ENCODE results near the gene PAX3. TPM values are rescaled to one million over a fixed set of nuclear protein-coding genes. Genes with fewer than 3 reads are reported as not detected.
A peak's percentile ranks its signal among the peaks of the same experiment; 100 is the strongest.

Gene PAX3
- total RNA-seq, result not detected in 2 replicates

DNA sequence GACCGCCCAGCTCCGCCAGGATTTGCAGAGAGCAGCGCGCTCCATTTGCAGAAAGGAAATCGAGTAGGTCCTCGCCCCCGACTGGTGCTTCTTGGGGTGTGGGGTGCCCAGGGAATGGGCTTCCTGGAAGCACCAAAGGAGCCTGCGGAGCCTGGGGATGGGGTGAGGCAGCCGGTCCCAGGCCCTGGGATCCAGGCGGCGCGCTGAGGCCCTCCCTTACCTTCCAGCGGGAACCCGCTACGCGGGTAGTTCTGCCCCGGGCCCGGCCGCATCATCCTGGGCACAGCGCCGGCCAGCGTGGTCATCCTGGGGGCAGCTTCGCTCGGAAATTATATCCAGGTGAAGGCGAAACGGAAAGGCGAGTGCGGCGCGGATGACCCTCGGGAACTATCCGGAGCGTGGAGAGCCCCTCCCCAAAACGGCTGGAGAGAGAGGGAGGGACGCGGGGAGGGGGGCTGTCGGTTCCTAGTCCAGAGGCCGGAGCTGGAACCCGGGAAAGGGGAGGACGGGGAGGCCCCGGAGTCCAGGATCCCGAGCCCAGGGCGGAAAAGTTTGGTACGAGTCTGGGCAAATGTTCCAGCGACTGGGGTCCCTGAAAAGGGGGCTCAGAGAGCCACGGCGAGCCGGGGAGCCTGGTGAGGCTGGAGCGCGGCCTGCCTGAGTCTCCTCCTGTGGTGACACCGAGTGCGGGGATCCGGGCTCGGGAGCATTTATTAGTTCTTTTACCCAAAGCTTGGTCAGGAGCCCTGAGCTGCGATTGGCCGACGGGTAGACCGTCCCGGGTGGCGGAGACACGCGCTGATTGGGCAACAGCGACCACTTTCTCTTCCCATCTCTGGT lies at the start of gene PAX3:
PAX3 (minus strand) TSS at position 688 of the 840 bp plus-strand sequence; CDS start at position 305, 383 bp downstream.
- Mint-ChIP-seq H3K4me1 (ENCODE audit: low read depth) (peaks cover 28% of the 10 kb centered on the region), H3K27me3 (ENCODE audit: low read depth) (peaks cover 95% of the 10 kb centered on the region), H3K36me3 (ENCODE audit: low read depth) (peaks cover 16% of the 10 kb centered on the region), H3K4me3 (ENCODE audit: low read depth) (no peak within 1 kb of the TSS), H3K27ac (peak within 1 kb of the TSS; percentile 2), H3K9me3 (peaks cover 4% of the 10 kb centered on the region)
- DNase-seq (ENCODE audit: low spot score), result no peak
- intact Hi-C loops (cut with micrococcal nuclease), result loop anchor here (5.0 kb wide), 1 partner anchor 241 kb away; no protein-coding TSS in a partner anchor

DNA sequence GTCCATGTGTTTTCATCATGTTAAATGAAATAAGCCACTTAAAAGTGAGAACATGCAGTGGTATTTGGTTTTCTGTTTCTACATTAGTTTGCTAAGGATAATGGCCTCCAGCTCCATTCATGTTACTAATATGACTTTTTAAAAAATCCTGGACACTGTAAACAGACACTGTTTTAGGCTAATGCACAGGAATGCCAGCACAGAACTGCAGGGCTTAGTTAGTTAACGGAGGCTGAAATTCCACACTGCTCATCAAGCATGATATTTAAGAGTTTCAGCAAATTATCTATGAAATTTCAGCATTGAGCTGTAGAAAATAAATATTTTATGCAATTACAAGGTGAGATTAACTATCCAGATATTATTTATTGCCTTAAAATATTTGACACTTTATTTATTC lies 42.5 kb upstream of the PAX3 start:
- no peak overlapping the region for H3K4me3 Mint-ChIP-seq (ENCODE audit: low read depth)
- H3K36me3 Mint-ChIP-seq (ENCODE audit: low read depth), result no peaks in the 10 kb centered on the region
- no peaks in the 10 kb centered on the region for H3K27me3 Mint-ChIP-seq (ENCODE audit: low read depth)
- intact Hi-C loops (cut with micrococcal nuclease), result no loop called here
- no peak overlapping the region for H3K27ac Mint-ChIP-seq
- DNase-seq (ENCODE audit: low spot score), result no peak
- no peaks in the 10 kb centered on the region for H3K4me1 Mint-ChIP-seq (ENCODE audit: low read depth)
- no peaks in the 10 kb centered on the region for H3K9me3 Mint-ChIP-seq

DNA sequence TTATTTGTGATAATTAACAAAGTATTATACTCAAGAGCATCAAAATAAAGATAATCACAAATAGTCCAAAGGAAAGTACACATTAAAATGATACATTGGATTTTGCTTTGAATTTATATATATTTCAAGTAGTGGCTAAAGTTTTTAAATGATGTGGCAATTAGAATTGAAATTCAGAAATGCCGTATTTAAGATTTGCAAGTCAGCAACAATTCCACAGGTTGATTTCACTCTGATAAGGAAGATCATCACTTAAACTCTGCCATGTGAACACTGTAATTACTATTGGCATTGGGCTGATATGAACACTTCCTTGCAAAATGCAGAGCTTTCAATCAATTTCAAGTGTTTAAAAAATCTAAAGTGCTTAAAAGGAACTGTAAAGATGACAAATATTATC lies 39.6 kb upstream of the PAX3 start:
- DNase-seq (ENCODE audit: low spot score), result no peak
- H3K27me3 Mint-ChIP-seq (ENCODE audit: low read depth), result no peaks in the 10 kb centered on the region
- intact Hi-C loops (cut with micrococcal nuclease), result no loop called here
- no peak overlapping the region for H3K27ac Mint-ChIP-seq
- peaks cover 7% of the 10 kb centered on the region for H3K9me3 Mint-ChIP-seq
- H3K4me3 Mint-ChIP-seq (ENCODE audit: low read depth), result no peak overlapping the region
- H3K4me1 Mint-ChIP-seq (ENCODE audit: low read depth), result no peaks in the 10 kb centered on the region
- no peaks in the 10 kb centered on the region for H3K36me3 Mint-ChIP-seq (ENCODE audit: low read depth)

DNA sequence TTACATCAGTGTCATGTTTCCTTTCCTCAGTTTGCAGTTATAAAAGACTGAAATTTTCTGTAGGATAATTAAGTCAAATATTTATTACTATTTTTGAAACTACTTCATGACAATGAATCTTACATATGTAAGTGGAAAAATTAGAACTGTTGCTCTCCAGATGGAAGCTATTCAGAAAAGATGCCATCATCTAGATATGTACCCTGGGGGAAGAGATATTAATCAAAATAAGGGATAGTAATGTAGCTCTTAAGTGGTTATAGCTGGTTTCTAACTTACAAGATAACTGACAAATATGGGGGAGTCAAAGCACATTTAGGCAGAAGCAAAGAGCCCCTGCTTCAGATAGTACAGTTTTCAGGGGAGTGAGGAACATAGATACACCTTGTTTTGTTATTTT lies 38.1 kb upstream of the PAX3 start:
- intact Hi-C loops (cut with micrococcal nuclease), result no loop called here
- no peak overlapping the region for H3K4me3 Mint-ChIP-seq (ENCODE audit: low read depth)
- peaks cover 7% of the 10 kb centered on the region for H3K9me3 Mint-ChIP-seq
- no peak overlapping the region for H3K27ac Mint-ChIP-seq
- no peaks in the 10 kb centered on the region for H3K27me3 Mint-ChIP-seq (ENCODE audit: low read depth)
- H3K36me3 Mint-ChIP-seq (ENCODE audit: low read depth), result no peaks in the 10 kb centered on the region
- no peak for DNase-seq (ENCODE audit: low spot score)
- H3K4me1 Mint-ChIP-seq (ENCODE audit: low read depth), result no peaks in the 10 kb centered on the region

- Mint-ChIP-seq H3K9me3 (peaks cover 7% of the 10 kb centered on the region), H3K36me3 (ENCODE audit: low read depth) (no peaks in the 10 kb centered on the region), H3K4me3 (ENCODE audit: low read depth) (no peak overlapping the region), H3K27me3 (ENCODE audit: low read depth) (no peaks in the 10 kb centered on the region), H3K4me1 (ENCODE audit: low read depth) (no peaks in the 10 kb centered on the region), H3K27ac (no peak overlapping the region)
- DNase-seq (ENCODE audit: low spot score), result no peak
- intact Hi-C loops (cut with micrococcal nuclease), result no loop called here
Observed at GRCh38 chr2:222336442-222336841, 37.6 kb upstream of the PAX3 start.

GRCh38 chr2:222334914-222335313 lies 36.1 kb upstream of the PAX3 start:
- H3K4me3 Mint-ChIP-seq (ENCODE audit: low read depth), result no peak overlapping the region
- H3K27me3 Mint-ChIP-seq (ENCODE audit: low read depth), result no peaks in the 10 kb centered on the region
- intact Hi-C loops (cut with micrococcal nuclease), result no loop called here
- DNase-seq (ENCODE audit: low spot score), result no peak
- H3K36me3 Mint-ChIP-seq (ENCODE audit: low read depth), result no peaks in the 10 kb centered on the region
- H3K9me3 Mint-ChIP-seq, result peaks cover 7% of the 10 kb centered on the region
- no peaks in the 10 kb centered on the region for H3K4me1 Mint-ChIP-seq (ENCODE audit: low read depth)
- no peak overlapping the region for H3K27ac Mint-ChIP-seq

DNA sequence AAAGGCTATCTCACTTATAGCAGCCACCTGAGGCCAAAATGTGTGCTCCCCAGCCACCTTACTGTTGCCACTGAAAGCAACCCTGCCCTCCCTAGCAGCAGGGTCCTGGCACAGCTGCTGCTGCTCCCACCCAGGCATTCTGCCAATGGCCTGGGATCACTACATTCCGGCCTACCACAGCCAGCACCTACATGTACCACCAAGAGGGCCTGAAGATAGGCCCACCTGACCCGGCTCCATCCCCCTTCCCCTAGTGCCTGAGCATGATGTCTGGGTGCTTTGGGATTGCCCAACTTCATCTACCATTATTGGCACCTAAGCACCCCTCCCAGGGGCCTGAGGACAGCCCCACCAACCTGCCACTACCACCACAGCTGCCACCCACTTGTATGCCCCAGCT lies 34.6 kb upstream of the PAX3 start:
- Mint-ChIP-seq H3K36me3 (ENCODE audit: low read depth) (no peaks in the 10 kb centered on the region), H3K9me3 (peaks cover 7% of the 10 kb centered on the region), H3K27ac (no peak overlapping the region), H3K27me3 (ENCODE audit: low read depth) (no peaks in the 10 kb centered on the region), H3K4me1 (ENCODE audit: low read depth) (no peaks in the 10 kb centered on the region), H3K4me3 (ENCODE audit: low read depth) (no peak overlapping the region)
- DNase-seq (ENCODE audit: low spot score), result no peak
- intact Hi-C loops (cut with micrococcal nuclease), result no loop called here

DNA sequence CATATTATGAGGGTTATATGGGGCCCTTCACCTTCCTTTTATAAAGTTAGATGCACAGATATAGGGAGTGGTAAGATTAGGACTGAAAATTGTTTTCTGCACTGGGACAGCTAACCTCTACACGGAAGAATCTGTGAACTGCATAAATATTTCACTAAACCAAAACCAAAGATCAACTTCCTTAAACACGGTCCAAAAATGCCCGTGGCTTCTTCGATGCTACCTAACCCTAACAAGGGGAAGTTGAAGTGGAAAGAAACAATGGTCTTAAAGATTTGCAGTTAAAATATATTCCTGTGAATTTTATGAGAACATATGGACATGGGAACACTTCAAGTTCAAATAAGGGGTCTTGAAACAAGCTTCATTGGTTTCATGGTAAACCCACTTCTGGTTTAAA lies 33.3 kb upstream of the PAX3 start:
- H3K9me3 Mint-ChIP-seq, result peaks cover 7% of the 10 kb centered on the region
- no peak overlapping the region for H3K4me3 Mint-ChIP-seq (ENCODE audit: low read depth)
- H3K4me1 Mint-ChIP-seq (ENCODE audit: low read depth), result no peaks in the 10 kb centered on the region
- DNase-seq (ENCODE audit: low spot score), result no peak
- no peaks in the 10 kb centered on the region for H3K36me3 Mint-ChIP-seq (ENCODE audit: low read depth)
- no peaks in the 10 kb centered on the region for H3K27me3 Mint-ChIP-seq (ENCODE audit: low read depth)
- no peak overlapping the region for H3K27ac Mint-ChIP-seq
- intact Hi-C loops (cut with micrococcal nuclease), result no loop called here

DNA sequence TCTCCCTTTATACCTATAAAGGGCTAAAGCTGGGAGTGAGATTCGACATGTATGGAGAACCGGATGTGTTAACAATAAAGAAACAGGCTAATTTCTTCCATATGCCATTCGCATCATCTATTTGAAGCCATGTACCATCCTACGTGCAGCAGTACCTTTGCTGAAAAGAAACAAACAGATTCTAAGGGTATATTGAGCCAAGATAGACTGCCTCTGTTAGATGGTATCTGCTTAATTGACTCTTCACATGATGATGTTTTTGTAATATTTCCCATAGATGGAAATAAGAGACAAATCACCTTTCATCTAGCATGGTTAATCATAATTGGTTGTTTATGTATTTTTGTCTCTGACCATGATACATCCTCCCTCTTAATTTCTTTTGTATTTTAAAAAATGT lies 32.1 kb upstream of the PAX3 start:
- H3K27ac Mint-ChIP-seq, result no peak overlapping the region
- intact Hi-C loops (cut with micrococcal nuclease), result no loop called here
- no peak for DNase-seq (ENCODE audit: low spot score)
- peaks cover 7% of the 10 kb centered on the region for H3K9me3 Mint-ChIP-seq
- H3K4me1 Mint-ChIP-seq (ENCODE audit: low read depth), result no peaks in the 10 kb centered on the region
- H3K36me3 Mint-ChIP-seq (ENCODE audit: low read depth), result no peaks in the 10 kb centered on the region
- H3K4me3 Mint-ChIP-seq (ENCODE audit: low read depth), result no peak overlapping the region
- H3K27me3 Mint-ChIP-seq (ENCODE audit: low read depth), result no peaks in the 10 kb centered on the region

GRCh38 chr2:222322236-222322635 lies 23.4 kb upstream of the PAX3 start:
- H3K4me1 Mint-ChIP-seq (ENCODE audit: low read depth), result peaks cover 12% of the 10 kb centered on the region
- no peaks in the 10 kb centered on the region for H3K9me3 Mint-ChIP-seq
- H3K27ac Mint-ChIP-seq, result no peak overlapping the region
- intact Hi-C loops (cut with micrococcal nuclease), result loop anchor here (5.0 kb wide), 1 partner anchor 100 kb away; the partner anchor contains the start of gene SGPP2
- DNase-seq (ENCODE audit: low spot score), result no peak
- no peak overlapping the region for H3K4me3 Mint-ChIP-seq (ENCODE audit: low read depth)
- H3K27me3 Mint-ChIP-seq (ENCODE audit: low read depth), result peaks cover 37% of the 10 kb centered on the region
- H3K36me3 Mint-ChIP-seq (ENCODE audit: low read depth), result no peaks in the 10 kb centered on the region

- no peak overlapping the region for H3K27ac Mint-ChIP-seq
- no peak for DNase-seq (ENCODE audit: low spot score)
- peak overlapping the region; percentile 73 for H3K4me3 Mint-ChIP-seq (ENCODE audit: low read depth)
- H3K4me1 Mint-ChIP-seq (ENCODE audit: low read depth), result peaks cover 12% of the 10 kb centered on the region
- no peaks in the 10 kb centered on the region for H3K9me3 Mint-ChIP-seq
- intact Hi-C loops (cut with micrococcal nuclease), result loop anchor here (5.0 kb wide), 1 partner anchor 102 kb away; the partner anchor contains the start of gene SGPP2
- H3K27me3 Mint-ChIP-seq (ENCODE audit: low read depth), result peaks cover 49% of the 10 kb centered on the region
- H3K36me3 Mint-ChIP-seq (ENCODE audit: low read depth), result no peaks in the 10 kb centered on the region
Observed at GRCh38 chr2:222320436-222321395, 21.9 kb upstream of the PAX3 start.

DNA sequence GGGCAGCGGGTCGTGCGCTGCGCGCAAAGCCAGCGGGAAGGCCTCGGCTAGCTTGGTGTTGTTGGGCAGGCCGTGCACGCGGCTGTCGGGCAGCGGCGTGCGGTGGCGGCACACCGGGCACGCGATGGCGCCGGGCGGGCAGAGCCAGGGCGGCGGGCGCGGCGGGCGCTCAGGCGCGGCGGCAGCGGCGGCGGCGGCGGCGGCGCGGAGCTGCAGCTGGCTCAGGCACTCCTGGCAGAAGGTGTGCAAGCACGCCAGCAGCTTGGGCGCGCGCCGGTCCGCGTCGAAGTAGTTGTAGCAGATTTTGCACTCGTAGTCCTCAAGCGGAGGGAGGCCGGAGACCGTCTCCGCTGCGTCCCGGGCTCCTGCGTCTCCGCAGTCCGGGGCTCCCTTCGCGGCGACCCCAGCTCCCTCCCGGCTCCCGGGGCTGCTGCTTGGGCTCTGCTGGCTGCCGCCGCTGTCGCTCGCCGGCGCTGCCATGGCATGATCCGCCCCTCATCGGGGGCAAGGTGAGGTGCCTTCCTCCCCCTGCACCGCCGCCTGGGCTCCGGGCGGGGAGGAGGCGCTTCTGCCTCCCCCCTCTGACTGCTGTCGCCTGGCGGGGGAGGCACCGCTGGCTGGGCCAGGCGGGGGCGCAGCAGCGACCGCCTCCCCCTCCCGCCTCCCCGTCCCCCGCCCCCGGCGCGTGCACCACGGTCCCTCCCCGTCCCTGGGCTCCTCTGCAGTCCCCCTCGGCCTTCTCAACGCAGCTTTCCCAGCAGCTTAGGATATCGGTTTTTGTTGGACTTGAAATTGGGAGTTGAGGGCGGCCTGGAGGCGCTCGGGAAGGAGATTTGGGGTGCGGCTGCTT lies 21.0 kb upstream of the PAX3 start:
- Mint-ChIP-seq H3K27me3 (ENCODE audit: low read depth) (peaks cover 53% of the 10 kb centered on the region), H3K9me3 (no peaks in the 10 kb centered on the region), H3K27ac (no peak overlapping the region), H3K4me3 (ENCODE audit: low read depth) (peak overlapping the region; percentile 73), H3K36me3 (ENCODE audit: low read depth) (no peaks in the 10 kb centered on the region), H3K4me1 (ENCODE audit: low read depth) (peaks cover 12% of the 10 kb centered on the region)
- intact Hi-C loops (cut with micrococcal nuclease), result loop anchor here (2.0 to 5.0 kb wide), 3 partner anchors 102 to 337 kb away; partner anchors contain the start of genes FARSB and SGPP2
- DNase-seq (ENCODE audit: low spot score), result no peak

Measured in activated T-helper 2 cell treated with anti-CD3 and anti-CD28 coated beads, Interferon-gamma antibody, Interleukin-2, Interleukin-4, amounts not matched to agents 10 μg/mL and 5 μg/mL and 100 μg/mL, durations not matched to agents 14 hours and 24 hours and 36 hours (primary cell).